ENCODE measurements around the gene FOXQ1.
"Not testable (repeated sequence)": the region's sequence is repeated elsewhere in the genome, so short reads cannot be mapped to it uniquely, and the experiment has no call there.

Gene FOXQ1

GRCh38 chr6:1290805-1291204, 21.1 kb upstream of the FOXQ1 start:
- FAIRE-seq = no peak
- DNase-seq (ENCODE audit: low spot score) = no peak

GRCh38 chr6:1291381-1291780, 20.5 kb upstream of the FOXQ1 start:
- DNase-seq (ENCODE audit: low spot score) = no peak
- no peak for FAIRE-seq

- FAIRE-seq (no peak), DNase-seq (ENCODE audit: low spot score) (no peak)
These were observed 16.5 kb upstream of the FOXQ1 start for GRCh38 chr6:1295420-1295819.

- FAIRE-seq (no peak), DNase-seq (ENCODE audit: low spot score) (no peak)
These were observed 15.8 kb upstream of the FOXQ1 start for GRCh38 chr6:1296079-1296478.

- FAIRE-seq = no peak
- DNase-seq (ENCODE audit: low spot score) = no peak
These were observed 15.4 kb upstream of the FOXQ1 start for GRCh38 chr6:1296542-1296941.

GRCh38 chr6:1297746-1298145, 14.2 kb upstream of the FOXQ1 start:
- FAIRE-seq (no peak), DNase-seq (ENCODE audit: low spot score) (no peak)

GRCh38 chr6:1298768-1299167, 13.1 kb upstream of the FOXQ1 start:
- DNase-seq (ENCODE audit: low spot score) (no peak), FAIRE-seq (no peak)

GRCh38 chr6:1306133-1306532, 5.8 kb upstream of the FOXQ1 start:
- FAIRE-seq = no peak

GRCh38 chr6:1309366-1309765, 2.5 kb upstream of the FOXQ1 start:
- FAIRE-seq (no peak), DNase-seq (ENCODE audit: low spot score) (no peak)

More at GRCh38 chr6:1306133-1306532, 5.8 kb upstream of the FOXQ1 start:
- DNase-seq (ENCODE audit: low spot score) = no peak

- no peak for FAIRE-seq
- DNase-seq (ENCODE audit: low spot score) = no peak
These were observed 1.1 kb upstream of the FOXQ1 start for GRCh38 chr6:1310628-1311399.

GRCh38 chr6:1312203-1312472, 240 bp downstream of the FOXQ1 start:
- no peak for DNase-seq (ENCODE audit: low spot score)
- no peak for FAIRE-seq

GRCh38 chr6:1312473-1313367, 822 bp downstream of the FOXQ1 start:
- DNase-seq (ENCODE audit: low spot score) (no peak), FAIRE-seq (no peak)

- DNase-seq (ENCODE audit: low spot score) (no peak), FAIRE-seq (no peak)
These were observed 1.5 kb downstream of the FOXQ1 start for GRCh38 chr6:1313384-1313766.

GRCh38 chr6:1313767-1314503, 2.0 kb downstream of the FOXQ1 start:
- DNase-seq (ENCODE audit: low spot score) (no peak), FAIRE-seq (no peak)

GRCh38 chr6:1314617-1315016, 2.7 kb downstream of the FOXQ1 start:
- DNase-seq (ENCODE audit: low spot score) (no peak), FAIRE-seq (no peak)

- DNase-seq (ENCODE audit: low spot score) (no peak), FAIRE-seq (no peak)
These were observed 3.3 kb downstream of the FOXQ1 start for GRCh38 chr6:1315201-1315559.

GRCh38 chr6:1315560-1316386, 3.9 kb downstream of the FOXQ1 start:
- FAIRE-seq (no peak), DNase-seq (ENCODE audit: low spot score) (no peak)

GRCh38 chr6:1316489-1316971, 4.6 kb downstream of the FOXQ1 start:
- FAIRE-seq (no peak), DNase-seq (ENCODE audit: low spot score) (peak; percentile 75)

GRCh38 chr6:1317302-1317815, 5.5 kb downstream of the FOXQ1 start:
- no peak for DNase-seq (ENCODE audit: low spot score)
- no peak for FAIRE-seq

GRCh38 chr6:1318036-1318435, 6.1 kb downstream of the FOXQ1 start:
- DNase-seq (ENCODE audit: low spot score) (no peak), FAIRE-seq (no peak)

GRCh38 chr6:1318584-1318983, 6.7 kb downstream of the FOXQ1 start:
- not testable (repeated sequence) for DNase-seq (ENCODE audit: low spot score); FAIRE-seq

Measured in urothelium cell line (cell line).